NCI-H446 (cell line): Measurements from ENCODE around the gene AGTRAP.

Source experiments
- DNase-seq, 2 experiments: peaks; one replicate each; lab custom pipeline; 2025; lab: John Stamatoyannopoulos, UW

Gene AGTRAP

GRCh38 chr1:11764115-11764514 lies 28.2 kb downstream of the AGTRAP start:
- no peak for DNase-seq

- DNase-seq, result no peak
These were observed 28.6 kb downstream of the AGTRAP start for GRCh38 chr1:11764519-11764918.

- DNase-seq, result no peak
These were observed 29.9 kb downstream of the AGTRAP start for GRCh38 chr1:11765661-11766428.

GRCh38 chr1:11766429-11766776 lies 30.5 kb downstream of the AGTRAP start:
- DNase-seq, result no peak

GRCh38 chr1:11767922-11768704 lies 32.2 kb downstream of the AGTRAP start:
- DNase-seq, result no peak

- DNase-seq, result no peak
These were observed 32.9 kb downstream of the AGTRAP start for GRCh38 chr1:11768821-11769220.

GRCh38 chr1:11769274-11769673 lies 33.3 kb downstream of the AGTRAP start:
- no peak for DNase-seq

- DNase-seq, result no peak
These were observed 34.1 kb downstream of the AGTRAP start for GRCh38 chr1:11770011-11770410.

GRCh38 chr1:11771481-11772043 lies 35.6 kb downstream of the AGTRAP start:
- DNase-seq, result no peak

GRCh38 chr1:11772458-11772857 lies 36.5 kb downstream of the AGTRAP start:
- no peak for DNase-seq

GRCh38 chr1:11774753-11775152 lies 38.8 kb downstream of the AGTRAP start:
- no peak for DNase-seq

GRCh38 chr1:11777658-11778322 lies 41.9 kb downstream of the AGTRAP start:
- no peak for DNase-seq

- no peak for DNase-seq
These were observed 42.4 kb downstream of the AGTRAP start for GRCh38 chr1:11778336-11778735.

GRCh38 chr1:11778844-11779623 lies 43.1 kb downstream of the AGTRAP start:
- no peak for DNase-seq

GRCh38 chr1:11779715-11780379 lies 43.9 kb downstream of the AGTRAP start:
- no peak for DNase-seq

- no peak for DNase-seq
These were observed 44.6 kb downstream of the AGTRAP start for GRCh38 chr1:11780380-11781147.

- DNase-seq, result no peak
These were observed 45.4 kb downstream of the AGTRAP start for GRCh38 chr1:11781297-11781696.

- no peak for DNase-seq
These were observed 46.3 kb downstream of the AGTRAP start for GRCh38 chr1:11782127-11782708.

GRCh38 chr1:11783556-11783955 lies 47.6 kb downstream of the AGTRAP start:
- no peak for DNase-seq
